Kidney epithelial cell (primary cell): Measurements from ENCODE around the gene LMF1. TPM values are rescaled to one million over a fixed set of nuclear protein-coding genes. Genes with fewer than 3 reads are reported as not detected.

Experiments used
- DNase-seq: peaks from one replicate; pipeline ENCODE4 v3.0.0-alpha.2; 2010; ENCODE audit warnings: low read depth
- H3K27me3 ChIP-seq: 2 replicates; pipeline ENCODE4 v1.6.0; 2011; ENCODE audit warnings: low read length; ENCODE audit not compliant: control insufficient read depth, insufficient read depth
- H3K36me3 ChIP-seq: 2 replicates; pipeline ENCODE4 v1.5.1; 2011; ENCODE audit warnings: low read length; ENCODE audit not compliant: control insufficient read depth, insufficient read depth
- H3K4me3 ChIP-seq: 2 replicates; pipeline ENCODE4 v1.5.1; 2011; ENCODE audit warnings: low read depth, mild to moderate bottlenecking, control low read depth, low read length
- CTCF ChIP-seq: IDR thresholded peaks from 2 replicates; pipeline ENCODE4 v1.5.1; 2011; ENCODE audit warnings: mild to moderate bottlenecking, moderate library complexity, low read length, control low read depth, inconsistent platforms; ENCODE audit not compliant: insufficient read depth, poor library complexity, severe bottlenecking
- total RNA-seq: library from RNA; depleted of rRNA; stranded (reverse); fragments of >200 nt; gene quantifications from 2 replicates; pipeline ENCODE4 v1.2.3, GENCODE V29; 2015

LMF1 gene
- total RNA-seq, 1 donor from 2014 or later = 26.3 TPM

GRCh38 chr16:977896-978295 lies 7.1 kb upstream of the LMF1 start:
- H3K4me3 ChIP-seq = no peak overlapping the region
- peaks cover 72% of the 10 kb centered on the region for H3K27me3 ChIP-seq
- H3K36me3 ChIP-seq = no peaks in the 10 kb centered on the region
- TF ChIP-seq CTCF = no peak
- no peak for DNase-seq

GRCh38 chr16:977081-977701 lies 6.4 kb upstream of the LMF1 start:
- Histone ChIP-seq H3K36me3 (no peaks in the 10 kb centered on the region), H3K4me3 (no peak overlapping the region), H3K27me3 (peaks cover 71% of the 10 kb centered on the region)
- DNase-seq = no peak
- TF ChIP-seq CTCF = no peak

GRCh38 chr16:976389-976931 lies 5.7 kb upstream of the LMF1 start:
- H3K36me3 ChIP-seq = no peaks in the 10 kb centered on the region
- DNase-seq = no peak
- no peak for TF ChIP-seq CTCF
- no peak overlapping the region for H3K4me3 ChIP-seq
- peaks cover 68% of the 10 kb centered on the region for H3K27me3 ChIP-seq

- DNase-seq = no peak
- Histone ChIP-seq H3K27me3 (peaks cover 62% of the 10 kb centered on the region), H3K36me3 (no peaks in the 10 kb centered on the region), H3K4me3 (no peak overlapping the region)
- no peak for TF ChIP-seq CTCF
Measured at GRCh38 chr16:975291-975690, 4.5 kb upstream of the LMF1 start.

GRCh38 chr16:974611-975261 lies 4.0 kb upstream of the LMF1 start:
- no peak for TF ChIP-seq CTCF
- Histone ChIP-seq H3K4me3 (no peak overlapping the region), H3K36me3 (no peaks in the 10 kb centered on the region), H3K27me3 (peaks cover 57% of the 10 kb centered on the region)
- peak; percentile 14 for DNase-seq
